HG03135 (cell line): ENCODE results near the gene PDE6B.
"Not testable (repeated sequence)": the region's sequence is repeated elsewhere in the genome, so short reads cannot be mapped to it uniquely, and the experiment has no call there.

Experiments
- ATAC-seq: cut with Tn5 transposase; IDR thresholded peaks from one replicate; pipeline ENCODE4 v1.9.1; 2021; ENCODE audit warnings: mild to moderate bottlenecking, moderate library complexity; ENCODE audit not compliant: unreplicated experiment

PDE6B gene

DNA sequence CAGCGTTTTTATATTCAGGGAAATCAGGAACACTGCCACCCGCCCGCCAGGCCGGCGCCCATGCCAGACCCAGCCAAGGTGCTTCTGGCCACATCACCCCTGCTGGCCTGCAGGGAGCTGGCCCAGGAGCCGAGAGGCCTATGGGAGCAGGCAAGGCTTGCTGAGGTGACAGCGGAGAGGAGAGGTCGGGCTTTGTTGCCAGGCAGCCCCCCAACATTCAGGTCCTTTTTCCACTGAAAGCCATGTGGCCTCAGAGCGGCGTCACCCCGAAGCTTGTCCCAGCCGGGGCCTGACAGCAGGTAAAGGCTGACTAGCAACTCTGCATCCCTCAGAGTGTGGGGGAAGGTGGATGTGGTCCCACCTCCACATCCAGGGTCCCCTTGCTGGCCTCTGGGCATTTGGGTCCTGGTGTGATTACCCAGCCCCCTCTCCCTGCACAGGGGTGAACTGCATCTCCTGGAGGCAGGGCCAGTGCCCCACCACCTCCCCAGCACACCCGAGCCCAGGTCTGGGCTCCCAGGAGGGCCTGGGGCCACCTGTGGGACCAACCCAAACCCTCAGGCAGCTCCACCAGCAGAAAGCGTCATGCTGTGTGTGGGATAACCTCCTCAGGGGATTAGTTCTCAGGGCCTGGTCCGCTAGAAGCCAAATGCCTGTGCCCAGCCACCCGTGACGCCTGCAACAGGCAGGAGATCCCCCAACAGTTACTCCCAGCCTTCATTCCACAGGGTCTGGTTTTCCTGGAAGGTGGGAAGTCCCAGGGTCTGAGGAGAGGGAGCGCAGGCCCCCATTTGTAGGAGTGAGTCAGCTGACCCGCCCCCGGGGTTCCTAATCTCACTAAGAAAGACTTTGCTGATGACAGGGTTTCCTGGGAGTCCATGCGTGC lies at the start of gene PDE6B:
Gene PDE6B, plus strand, starts transcription at position 869 of the 886 bp plus-strand sequence. CDS start 54 bp downstream, outside the sequence.
- no peak for ATAC-seq

DNA sequence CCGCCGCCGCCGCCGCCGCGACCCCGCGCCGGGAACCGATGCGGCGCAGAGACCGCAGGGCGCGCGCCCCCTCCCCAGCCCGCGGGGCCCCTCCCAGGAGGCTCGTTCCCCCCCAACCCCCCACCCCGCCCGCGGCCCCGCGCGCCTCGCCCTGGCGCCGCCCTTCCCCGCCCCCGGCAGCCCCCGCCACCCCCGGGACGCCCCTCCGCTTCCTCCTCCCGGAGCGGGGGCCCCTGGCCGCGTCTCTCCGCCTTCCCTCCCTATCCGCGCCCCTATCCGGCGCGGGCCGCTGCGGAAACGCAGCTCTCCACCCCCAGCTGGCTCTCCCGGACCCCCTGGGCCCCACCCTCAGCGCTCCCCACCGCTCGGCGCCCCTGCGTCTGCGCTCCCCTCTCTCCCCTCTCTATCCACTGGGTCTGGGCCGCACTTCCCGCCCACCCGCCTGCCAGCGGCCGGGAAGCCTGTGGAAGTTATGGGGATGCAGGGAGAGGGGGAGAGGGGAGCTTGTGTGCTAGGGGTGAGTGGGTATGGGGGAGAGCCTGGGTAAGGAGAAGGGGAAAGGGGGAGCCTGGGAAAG lies 49.0 kb upstream of the PDE6B start, which contains the start of gene TMEM271:
Gene TMEM271, minus strand, starts transcription at position 51 of the 577 bp plus-strand sequence. CDS start 233 bp downstream, outside the sequence.
- ATAC-seq, result no peak

DNA sequence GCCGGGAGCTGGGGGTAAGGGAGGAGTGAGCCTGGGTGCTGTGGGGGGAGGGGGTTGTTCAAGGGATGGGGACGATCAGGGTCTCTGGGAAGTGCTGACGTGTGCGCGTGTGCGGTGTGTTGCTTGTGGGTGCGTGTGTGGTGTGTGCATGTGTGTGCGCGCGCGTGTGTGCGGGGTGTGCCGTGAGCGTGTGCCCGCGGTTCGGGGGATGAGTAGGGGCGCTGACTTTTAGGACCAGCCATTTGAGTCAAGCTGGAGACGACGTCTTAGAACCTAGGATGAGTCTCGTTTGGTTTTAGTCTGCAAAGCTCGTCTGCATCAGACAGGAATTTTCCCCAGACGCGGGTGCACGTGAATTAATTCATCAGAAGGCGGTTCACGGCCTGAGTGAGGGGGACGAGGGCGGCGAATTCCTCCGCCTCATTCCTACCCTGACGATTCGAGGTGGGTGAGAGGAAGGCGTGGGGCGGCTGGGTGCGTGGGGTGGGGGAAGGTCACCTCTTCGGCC lies 48.3 kb upstream of the PDE6B start:
- ATAC-seq, result no peak

DNA sequence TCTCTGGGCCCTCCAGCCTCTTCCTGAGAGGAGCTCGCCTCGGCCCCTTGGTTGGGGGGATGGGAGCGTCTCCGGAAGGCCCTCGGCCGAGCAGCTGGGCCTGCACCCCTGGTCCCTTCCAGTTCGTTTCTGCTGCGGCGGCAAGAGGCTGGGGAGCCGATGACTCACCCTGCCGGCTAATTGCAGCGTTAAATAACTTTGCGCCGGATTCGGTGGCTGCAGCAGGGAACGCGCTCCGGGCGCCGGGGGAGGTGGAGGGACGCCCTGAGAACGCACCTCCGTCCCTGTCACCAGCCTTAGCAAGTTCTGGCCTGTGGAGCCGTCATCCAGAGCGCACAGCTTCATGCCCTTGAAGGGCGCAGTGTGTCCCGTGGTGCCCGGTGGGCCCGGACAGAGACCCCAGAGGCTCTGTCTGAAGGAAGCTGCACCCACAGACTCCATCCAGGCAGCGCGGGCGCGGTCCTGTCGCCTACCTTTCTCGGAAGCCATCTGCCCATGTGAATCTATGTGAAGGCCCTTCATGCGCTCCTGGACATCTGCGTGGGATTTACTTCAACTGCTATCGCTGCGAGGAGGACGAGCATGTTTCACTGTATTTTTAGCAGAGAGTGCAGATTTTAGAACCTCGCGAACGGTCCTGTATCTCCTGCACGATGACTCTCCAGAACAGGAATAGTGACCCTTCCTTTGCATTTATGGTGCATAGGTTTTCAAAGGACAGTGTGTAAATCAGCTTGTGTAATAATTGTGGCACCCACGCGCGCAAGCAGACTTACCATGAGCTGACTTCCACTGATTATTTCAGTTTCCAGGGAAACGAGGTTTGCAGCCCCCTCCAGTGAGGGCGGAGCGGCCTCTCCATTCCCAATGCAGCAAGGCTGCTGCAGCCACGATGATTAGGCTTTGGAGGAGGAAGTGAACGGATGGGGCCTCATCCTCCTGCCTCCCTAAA lies 47.6 kb upstream of the PDE6B start:
- no peak for ATAC-seq

DNA sequence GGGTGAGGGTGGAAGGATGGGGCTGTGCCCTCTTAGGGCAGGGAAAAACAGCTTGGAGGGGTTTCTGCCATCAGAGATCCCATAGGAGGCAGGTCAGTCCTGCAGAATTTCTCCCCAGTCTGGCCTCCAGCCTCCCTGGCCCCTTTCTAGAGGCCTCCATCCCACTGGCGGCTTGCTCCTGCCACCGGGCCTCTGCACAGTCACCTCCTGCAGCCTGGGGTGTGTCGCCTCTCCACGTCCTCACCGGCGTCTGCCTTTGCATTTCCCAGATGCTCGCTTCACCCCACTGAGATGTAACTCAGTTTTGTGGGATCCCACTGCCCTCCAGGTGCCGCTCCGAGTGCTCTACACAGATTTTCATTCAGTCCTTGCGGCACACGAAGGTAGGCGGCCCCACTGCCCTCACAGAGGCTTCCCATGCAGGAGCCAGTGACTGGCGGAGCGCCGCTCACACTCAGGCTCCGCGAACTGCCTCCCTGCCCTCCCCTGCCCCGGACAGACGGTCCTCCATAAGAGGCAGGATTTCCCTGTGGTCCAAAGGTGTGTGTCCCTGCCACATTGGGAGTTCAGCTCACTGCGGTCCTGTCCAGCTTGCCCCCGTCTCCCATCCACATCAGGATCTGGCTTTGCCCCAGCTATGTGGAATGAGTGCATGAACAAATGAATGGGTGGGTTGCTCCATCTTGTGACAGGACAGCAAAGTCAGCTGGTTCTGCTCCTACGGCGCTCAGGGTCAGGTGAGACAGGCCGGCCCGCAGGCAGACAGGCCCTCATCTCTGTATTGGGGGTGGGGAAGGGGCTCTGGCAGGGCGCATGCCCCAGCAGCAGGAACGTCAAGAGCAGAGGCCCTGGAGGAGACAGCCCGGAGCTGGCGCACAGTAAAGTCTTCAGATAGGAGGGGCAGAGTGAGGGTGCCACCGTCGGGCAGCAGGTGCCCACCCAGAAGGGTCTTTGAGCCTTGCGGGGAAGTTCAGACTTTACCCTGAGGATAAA lies 46.6 kb upstream of the PDE6B start:
- no peak for ATAC-seq

DNA sequence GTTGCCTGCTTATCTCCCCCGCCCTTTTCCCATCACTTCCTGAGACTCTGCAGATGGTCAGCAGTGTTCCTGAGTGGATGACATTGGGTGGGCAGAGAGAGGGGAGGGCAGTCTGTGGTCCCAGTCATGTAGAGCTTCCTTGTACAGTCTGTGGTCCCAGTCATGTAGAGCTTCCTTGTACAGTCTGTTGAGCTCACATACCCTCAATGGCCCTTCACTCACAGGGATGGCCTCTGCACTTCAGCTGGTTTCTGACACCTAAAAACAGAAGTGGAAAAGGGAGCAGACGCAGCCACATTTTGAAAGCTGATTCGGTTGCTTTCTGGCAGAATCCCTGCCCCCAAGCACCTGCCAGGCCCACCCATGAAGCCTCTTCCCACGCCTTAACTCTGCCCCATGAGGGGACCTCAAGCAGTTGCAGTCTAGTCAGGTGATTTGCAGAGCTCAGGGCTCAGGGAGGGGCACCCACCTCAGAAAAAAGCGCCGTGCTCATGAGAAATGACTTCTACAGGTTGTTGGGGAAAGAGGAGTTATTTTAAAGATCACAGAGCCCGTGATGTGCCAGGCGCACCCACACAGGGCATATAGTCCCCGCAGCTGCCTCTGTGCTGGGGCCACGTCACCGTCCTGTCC lies 45.7 kb upstream of the PDE6B start:
- ATAC-seq, result no peak

DNA sequence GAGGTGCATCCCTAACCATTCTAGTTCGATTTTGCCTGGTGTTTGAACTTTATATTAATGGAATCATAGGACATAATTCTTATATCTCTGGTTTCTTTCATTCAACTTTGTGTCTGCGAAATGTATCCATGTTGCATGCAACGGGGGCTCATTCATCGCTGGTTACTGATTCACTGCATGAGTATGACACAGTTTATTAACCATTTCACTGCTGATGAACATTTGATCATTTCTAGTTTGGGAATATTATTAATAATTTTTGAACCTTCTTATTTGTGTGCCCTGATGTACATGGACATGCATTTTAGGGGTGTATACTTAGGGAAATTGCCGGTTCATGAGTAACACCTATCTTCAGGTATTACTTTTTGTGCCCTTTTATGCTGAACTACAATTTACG lies 44.2 kb upstream of the PDE6B start:
- ATAC-seq, result no peak

DNA sequence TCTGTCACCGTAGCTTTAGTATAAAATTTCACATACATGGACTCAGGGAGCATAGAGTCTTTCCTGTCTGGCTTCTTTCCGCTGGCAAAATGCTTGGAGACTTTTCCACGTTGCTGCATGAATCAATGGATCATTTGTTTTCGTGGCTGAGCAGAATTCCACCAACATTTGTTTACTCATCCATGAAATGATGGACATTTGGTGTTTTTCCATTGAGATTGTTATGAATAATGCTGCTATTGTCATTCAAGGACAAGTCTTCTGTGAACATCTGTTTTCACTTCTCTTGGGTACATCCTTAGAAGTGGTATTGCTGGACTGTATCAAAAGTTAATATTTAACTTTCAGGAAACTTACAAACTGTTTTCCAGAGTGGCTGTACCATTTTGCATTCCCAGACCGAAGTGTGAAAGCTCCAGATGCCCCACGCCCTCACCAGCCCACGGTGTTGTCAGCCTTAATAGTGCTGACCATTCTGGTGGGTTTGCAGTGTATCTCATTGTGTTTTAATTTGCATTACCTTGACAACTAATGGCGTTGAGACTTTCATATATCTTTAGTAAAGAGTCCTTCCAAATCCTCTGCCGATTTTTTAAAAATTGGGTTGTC lies 43.5 kb upstream of the PDE6B start:
- ATAC-seq, result no peak

DNA sequence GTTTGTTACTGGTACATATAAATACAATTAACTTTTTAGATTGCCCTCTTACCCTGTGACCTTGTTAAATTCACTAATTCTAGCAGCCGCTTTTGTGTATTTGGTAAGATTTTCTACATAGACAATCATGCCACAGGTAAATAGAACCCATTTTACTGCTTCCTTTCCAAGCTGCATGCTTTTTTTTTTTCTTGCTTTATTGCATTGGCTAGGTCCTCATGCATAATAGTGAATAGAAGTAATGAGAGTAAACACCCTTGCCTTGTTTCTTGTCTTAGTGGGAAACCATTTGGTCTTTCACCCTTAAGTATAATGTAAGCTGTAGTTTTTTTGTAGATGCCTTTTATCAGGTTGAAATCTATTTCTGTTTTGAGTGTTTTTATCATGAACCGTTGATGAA lies 41.6 kb upstream of the PDE6B start:
- no peak for ATAC-seq

DNA sequence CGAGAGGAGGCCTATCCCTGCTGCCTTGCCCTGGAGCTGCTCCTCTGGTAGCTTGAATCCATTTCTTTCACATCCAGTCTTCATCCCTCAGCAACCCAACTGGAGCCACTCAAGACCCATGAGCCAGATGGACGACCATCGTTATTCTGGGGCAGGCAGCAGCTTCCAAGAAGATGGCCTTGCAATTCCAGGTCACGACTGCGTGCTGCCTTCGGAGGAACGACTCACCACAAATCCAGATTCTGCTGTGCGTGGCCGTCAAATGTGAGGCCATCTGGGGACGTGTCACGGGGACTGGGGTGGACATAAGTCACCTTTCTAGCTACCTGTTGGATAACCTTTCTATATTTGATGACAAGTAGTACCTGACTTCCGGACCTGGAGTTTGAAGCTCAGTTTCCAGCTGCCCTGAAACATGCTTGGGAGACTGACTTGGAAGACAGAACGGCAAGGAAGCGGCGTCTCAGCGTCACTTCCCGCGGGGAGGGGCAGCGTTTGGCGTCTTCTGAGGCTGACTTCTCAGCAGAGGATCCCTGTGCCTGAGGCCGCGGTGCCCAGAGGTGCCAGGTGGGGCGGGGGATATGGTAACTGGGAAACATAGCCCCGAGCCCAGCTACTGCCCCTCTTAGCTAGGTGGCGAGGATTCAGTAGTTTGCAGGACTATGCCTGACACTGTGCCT lies 37.6 kb upstream of the PDE6B start:
- ATAC-seq, result no peak

DNA sequence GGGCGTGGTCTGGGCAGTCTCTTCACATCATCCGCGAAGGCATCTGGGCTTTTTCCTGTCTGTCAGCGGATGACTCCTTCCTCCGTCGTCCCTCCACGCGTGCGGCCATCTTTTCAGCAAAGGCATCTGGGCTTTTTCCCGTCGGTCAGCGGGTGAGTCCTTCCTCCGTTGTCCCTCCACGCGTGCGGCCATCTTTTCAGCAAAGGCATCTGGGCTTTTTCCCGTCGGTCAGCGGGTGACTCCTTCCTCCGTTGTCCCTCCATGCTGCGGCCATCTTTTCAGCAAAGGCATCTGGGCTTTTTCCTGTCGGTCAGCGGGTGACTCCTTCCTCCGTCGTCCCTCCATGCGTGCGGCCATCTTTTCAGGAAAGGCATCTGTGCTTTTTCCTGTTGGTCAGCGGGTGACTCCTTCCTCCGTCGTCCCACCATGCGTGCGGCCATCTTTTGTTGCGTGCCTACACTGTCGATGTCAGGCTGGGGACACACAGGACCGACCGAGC lies 37.0 kb upstream of the PDE6B start:
- ATAC-seq, result no peak

DNA sequence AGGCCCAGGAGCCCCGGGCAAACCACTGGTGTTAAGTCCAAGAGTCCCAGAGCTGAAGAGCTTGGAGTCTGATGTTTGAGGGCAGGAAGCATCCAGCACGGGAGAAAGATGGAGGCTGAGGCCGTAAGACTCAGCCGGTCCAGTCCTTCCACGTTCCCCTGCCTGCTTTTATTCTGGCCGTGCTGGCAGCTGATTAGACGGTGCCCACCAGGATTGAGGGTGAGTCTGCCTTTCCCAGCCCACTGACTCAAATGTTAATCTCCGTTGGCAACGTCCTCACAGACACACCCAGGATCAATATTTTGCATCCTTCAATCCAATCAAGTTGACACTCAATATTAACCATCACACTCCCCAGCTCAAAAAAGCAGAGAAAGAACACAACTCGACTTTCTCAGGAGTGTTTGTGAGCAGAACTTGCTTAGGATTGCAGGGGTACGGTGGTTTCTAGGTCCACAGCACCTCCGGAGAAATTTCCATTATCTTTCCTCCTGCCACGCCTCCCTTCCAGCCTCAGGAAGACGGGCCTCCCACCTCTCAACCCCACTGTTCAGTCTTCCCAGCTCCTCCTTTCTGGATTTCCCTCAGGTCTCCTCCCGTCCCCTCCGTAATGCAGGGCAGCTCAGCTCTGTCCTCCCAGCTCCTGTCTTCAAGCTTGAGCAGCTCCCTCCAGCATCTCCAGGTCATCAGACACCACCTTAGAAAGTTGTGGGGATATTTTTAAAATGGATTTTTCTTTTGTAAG lies 36.0 kb upstream of the PDE6B start:
- no peak for ATAC-seq

DNA sequence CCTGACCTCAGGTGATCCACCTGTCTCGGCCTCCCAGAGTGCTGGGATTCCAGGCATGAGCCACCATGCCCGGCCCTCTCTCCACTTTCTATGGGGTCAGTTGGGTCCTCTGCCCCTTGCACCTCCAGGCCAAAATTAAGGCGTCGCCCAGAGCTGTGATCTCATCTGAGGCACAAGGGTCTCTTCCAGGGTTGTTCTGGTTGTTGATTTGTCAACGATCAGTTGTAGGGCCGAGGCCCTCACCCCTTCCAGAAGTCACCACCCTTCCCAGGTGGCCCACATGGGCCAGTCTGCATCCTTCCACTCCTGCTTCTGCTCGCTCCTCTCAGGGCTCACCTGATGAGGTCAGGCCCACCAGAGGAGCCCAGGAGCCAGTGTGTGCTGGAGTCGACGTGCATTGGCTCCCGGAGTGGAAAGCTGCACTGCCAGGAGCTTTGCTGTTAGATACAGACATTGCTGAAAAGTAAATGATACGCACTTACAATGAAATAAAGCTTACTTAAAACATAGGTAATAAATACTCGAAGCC lies 35.0 kb upstream of the PDE6B start:
- ATAC-seq, result no peak

DNA sequence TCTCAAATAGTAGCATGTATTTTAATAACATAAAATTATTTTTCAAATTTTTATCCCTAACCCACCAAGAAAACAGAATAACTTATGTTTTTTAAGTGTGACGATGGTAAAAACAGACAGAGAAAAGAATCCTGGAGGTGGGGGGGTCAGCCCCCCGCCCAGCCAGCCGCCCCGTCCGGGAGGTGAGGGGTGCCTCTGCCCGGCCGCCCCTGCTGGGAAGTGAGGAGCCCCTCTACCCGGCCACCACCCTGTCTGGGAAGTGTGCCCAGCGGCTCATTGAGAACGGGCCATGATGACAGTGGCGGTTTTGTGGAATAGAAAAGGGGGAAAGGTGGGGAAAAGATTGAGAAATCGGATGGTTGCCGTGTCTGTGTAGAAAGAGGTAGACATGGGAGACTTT lies 33.2 kb upstream of the PDE6B start:
- ATAC-seq, result not testable (repeated sequence)

DNA sequence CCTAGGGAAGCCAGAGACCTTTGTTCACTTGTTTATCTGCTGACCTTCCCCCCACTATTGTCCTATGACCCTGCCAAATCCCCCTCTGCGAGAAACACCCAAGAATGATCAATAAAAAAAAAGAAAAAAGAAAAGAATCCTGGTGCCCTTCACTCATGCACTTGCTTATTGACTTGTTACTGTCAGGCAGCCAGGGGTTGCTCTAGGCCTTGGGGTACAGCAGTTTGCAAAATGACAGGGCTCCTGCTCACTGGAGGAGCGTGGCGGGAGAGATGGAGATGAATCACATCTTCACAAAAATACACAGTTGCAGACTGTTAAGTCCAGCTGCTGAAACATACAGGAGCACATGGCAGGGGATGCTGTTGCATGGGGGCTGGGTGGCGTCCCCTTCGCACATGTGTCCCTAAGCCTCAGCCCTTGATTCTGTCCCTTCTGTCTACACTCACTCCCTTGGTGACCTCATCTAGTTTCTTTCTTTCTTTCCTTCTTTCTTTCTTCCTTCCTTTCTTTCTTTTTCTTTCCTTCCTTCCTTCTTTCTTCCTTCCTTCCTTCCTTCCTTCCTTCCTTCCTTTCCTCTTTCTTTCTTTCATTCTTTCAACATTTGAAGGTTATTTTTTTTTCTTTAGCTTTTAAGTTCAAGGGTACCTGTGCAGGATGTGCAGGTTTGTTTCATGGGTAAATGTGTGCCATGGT lies 32.4 kb upstream of the PDE6B start:
- no peak for ATAC-seq

DNA sequence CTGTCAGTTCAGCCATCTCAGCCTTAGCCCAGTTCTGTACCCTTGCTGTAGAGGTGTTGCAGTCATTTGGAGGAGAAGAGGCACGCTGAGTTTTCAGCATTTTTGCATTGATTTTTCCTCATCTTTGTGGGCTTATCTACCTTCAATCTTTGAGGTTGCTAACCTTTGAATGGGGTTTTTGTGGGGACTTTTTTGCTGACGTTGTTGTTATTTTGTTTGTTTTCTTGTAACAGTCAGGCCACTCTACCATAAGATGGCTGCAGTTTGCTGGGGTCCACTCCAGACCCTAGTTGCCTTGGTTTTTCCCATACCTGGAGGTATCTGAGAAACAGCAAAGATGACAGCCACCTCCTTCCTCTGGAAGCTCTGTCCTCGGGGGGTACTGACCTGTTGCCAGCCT lies 26.4 kb upstream of the PDE6B start:
- no peak for ATAC-seq

DNA sequence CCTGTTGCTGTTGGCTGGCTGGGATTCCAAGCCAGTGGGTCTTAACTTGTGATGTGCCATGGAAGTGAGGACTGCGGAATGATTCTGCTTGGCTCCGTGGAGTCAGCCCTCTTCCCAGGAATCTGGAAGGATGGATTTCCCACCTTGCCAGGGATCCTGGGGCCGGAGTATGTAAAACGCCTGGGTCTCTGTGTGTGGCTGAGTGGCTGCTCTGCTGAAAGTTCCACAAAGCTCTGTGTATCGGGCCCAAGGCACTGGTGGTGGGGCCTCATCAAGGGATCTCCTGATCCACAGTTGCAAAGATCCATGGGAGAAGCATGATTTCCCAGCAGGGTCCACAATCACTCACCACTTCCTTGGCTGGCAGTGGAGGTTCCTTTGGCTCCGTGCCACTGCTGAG lies 25.2 kb upstream of the PDE6B start:
- no peak for ATAC-seq
